ENCODE data around the gene TSTD1.

- peak; percentile 72 for TF ChIP-seq POLR2A (IDR thresholded peaks at IDR 0.05; ENCODE audit: low read depth, low read length)
- TF ChIP-seq POLR2AphosphoS5 (IDR thresholded peaks at IDR 0.05; ENCODE audit: low read depth, low read length), result peak; percentile 48
- TF ChIP-seq TAF1 (IDR thresholded peaks at IDR 0.05; ENCODE audit: low read depth, low read length), result peak; percentile 35; the same call in 1 of the 2 replicates
These were observed 29.8 kb upstream of the TSTD1 start for GRCh38 chr1:161068306-161069234.

All from GM12891 (cell line).